HepG2 (cell line): ENCODE results near the gene ANKRD1. TPM values are rescaled to one million over a fixed set of nuclear protein-coding genes. Genes with fewer than 3 reads are reported as not detected.

Experiments
- ARHGAP35 ChIP-seq: sonication (generic); formaldehyde crosslinking; IDR thresholded peaks from 2 replicates; pipeline ENCODE4 v1.9.0; 2022; ENCODE audit warnings: mild to moderate bottlenecking, inconsistent platforms, moderate library complexity, missing genetic modification reagents, borderline replicate concordance
- CREBL2 ChIP-seq: sonication (generic); formaldehyde crosslinking; IDR thresholded peaks from 2 replicates; pipeline ENCODE4 v1.8.1; 2023; ENCODE audit warnings: missing genetic modification reagents, mild to moderate bottlenecking, borderline replicate concordance
- EEA1 ChIP-seq: sonication (generic); formaldehyde crosslinking; IDR thresholded peaks from 2 replicates; pipeline ENCODE4 v1.5.1; 2020; ENCODE audit warnings: mild to moderate bottlenecking, missing genetic modification reagents, borderline replicate concordance
- EP300 ChIP-seq, 3 experiments: sonication (generic) in 1 of 3; formaldehyde crosslinking in 1 of 3; IDR thresholded peaks; 2 replicates each; pipeline versions ENCODE4 v1.5.1 to v1.6.1; 2011 to 2020; ENCODE audit warnings: low read depth in 2 of 3, low read length in 2 of 3, borderline replicate concordance in 1 of 3, improper control_type of control experiment in 1 of 3, mild to moderate bottlenecking in 1 of 3, missing genetic modification reagents in 1 of 3, moderate library complexity in 1 of 3
- ERF ChIP-seq: IDR thresholded peaks from 2 replicates; pipeline ENCODE4 v1.6.1; 2018; ENCODE audit warnings: missing biosample characterization, missing genetic modification reagents
- FOXM1 ChIP-seq: sonication (generic); formaldehyde crosslinking; IDR thresholded peaks from 2 replicates; pipeline ENCODE4 v1.5.0; 2020; ENCODE audit warnings: missing genetic modification reagents
- FOXP1 ChIP-seq, 2 experiments: fragments of 450-650 bp in 1 of 2; IDR thresholded peaks; 2 replicates each; pipeline ENCODE4 v1.6.1; 2017 to 2018; ENCODE audit warnings: antibody characterized with exemption in 1 of 2
- HES4 ChIP-seq: sonication (generic); formaldehyde crosslinking; IDR thresholded peaks from 2 replicates; pipeline ENCODE4 v1.9.0; 2021; ENCODE audit warnings: mild to moderate bottlenecking, missing genetic modification reagents, borderline replicate concordance
- KLF16 ChIP-seq, 2 experiments: sonication (generic) in 1 of 2; formaldehyde crosslinking in 1 of 2; IDR thresholded peaks; 2 replicates each; pipeline versions ENCODE4 v1.6.1 to v1.8.0; 2016 to 2023; ENCODE audit warnings: missing genetic modification reagents in 2 of 2, missing compliant biosample characterization in 1 of 2
- NAIF1 ChIP-seq: sonication (generic); formaldehyde crosslinking; IDR thresholded peaks from 2 replicates; pipeline ENCODE4 v1.5.0; 2020; ENCODE audit warnings: mild to moderate bottlenecking, missing genetic modification reagents, borderline replicate concordance
- NFYB ChIP-seq: sonication (generic); formaldehyde crosslinking; IDR thresholded peaks from 2 replicates; pipeline ENCODE4 v1.4.0; 2020; ENCODE audit warnings: missing genetic modification reagents
- PRDM15 ChIP-seq: sonication (generic); formaldehyde crosslinking; IDR thresholded peaks from 2 replicates; pipeline ENCODE4 v1.4.0; 2020; ENCODE audit warnings: missing genetic modification reagents
- SIX4 ChIP-seq: sonication (generic); formaldehyde crosslinking; IDR thresholded peaks from 2 replicates; pipeline ENCODE4 v1.4.0; 2020; ENCODE audit warnings: missing genetic modification reagents
- SMC3 ChIP-seq: IDR thresholded peaks from 2 replicates; pipeline ENCODE4 v1.6.1; 2011; ENCODE audit warnings: low read length, improper control_type of control experiment
- SPEN ChIP-seq: sonication (generic); formaldehyde crosslinking; IDR thresholded peaks from 2 replicates; pipeline ENCODE4 v1.5.1; 2020; ENCODE audit warnings: low read depth, mild to moderate bottlenecking, missing genetic modification reagents
- TAF15 ChIP-seq: fragments of 200-400 bp; formaldehyde crosslinking; IDR thresholded peaks from one replicate; pipeline ENCODE4 v1.6.1; 2018; ENCODE audit warnings: mild to moderate bottlenecking, low read depth, low read length; ENCODE audit not compliant: poor library complexity, severe bottlenecking
- TIGD3 ChIP-seq: sonication (generic); formaldehyde crosslinking; IDR thresholded peaks from 2 replicates; pipeline ENCODE4 v1.5.1; 2020; ENCODE audit warnings: mild to moderate bottlenecking, missing genetic modification reagents, borderline replicate concordance
- ZBTB49 ChIP-seq: sonication (generic); formaldehyde crosslinking; IDR thresholded peaks from 2 replicates; pipeline ENCODE4 v1.4.0; 2020; ENCODE audit warnings: missing genetic modification reagents, borderline replicate concordance
- ZNF547 ChIP-seq: sonication (generic); formaldehyde crosslinking; IDR thresholded peaks from 2 replicates; pipeline ENCODE4 v1.5.1; 2020; ENCODE audit warnings: mild to moderate bottlenecking, missing genetic modification reagents
- ZNF562 ChIP-seq: sonication (generic); formaldehyde crosslinking; IDR thresholded peaks from 2 replicates; pipeline ENCODE4 v1.8.0; 2022; ENCODE audit warnings: missing genetic modification reagents, borderline replicate concordance
- ZNF569 ChIP-seq: sonication (generic); formaldehyde crosslinking; IDR thresholded peaks from 2 replicates; pipeline ENCODE4 v1.5.0; 2020; ENCODE audit warnings: mild to moderate bottlenecking, missing genetic modification reagents, moderate library complexity, borderline replicate concordance
- polyA plus RNA-seq, 8 experiments: library from polyadenylated mRNA; depleted of rRNA in 3 of 8; stranded (reverse) in 7 of 8; unstranded in 1 of 8; fragments of >200 nt; fragmentation: Illumina TruSeq in 4 of 8; extraction: Trizol in 4 of 8; gene quantifications; 2 replicates each; pipeline versions ENCODE4 v1.2.1 to v1.2.3, GENCODE V29; 2011 to 2016; ENCODE audit warnings: low read depth in 4 of 8, missing spikeins in 1 of 8, mixed read lengths in 1 of 8; ENCODE audit not compliant: insufficient read depth in 1 of 8
- total RNA-seq, 5 experiments: library from RNA; depleted of rRNA; stranded (reverse); fragments of >200 nt; fragmentation: Illumina TruSeq; extraction: Trizol; gene quantifications; 2 replicates each; pipeline ENCODE4 v1.2.3, GENCODE V29; 2016; ENCODE audit warnings: low read depth in 1 of 5

The ANKRD1 gene
- total and polyA plus RNA-seq, 2 of the 13 experiments (the other 11 are each of a cell fraction or from before 2014, with no cell fraction given), result 19.4 to 41.8 TPM

- TF ChIP-seq ZBTB49 (CRISPR knock-in tag) (no peak), EP300 (IDR thresholded peaks at IDR 0.05; ENCODE audit: low read depth in 2 of 2, low read length in 2 of 2) (no peak), EP300 (CRISPR knock-in tag; IDR thresholded peaks at IDR 0.05; ENCODE audit: borderline replicate concordance) (no peak), EEA1 (CRISPR knock-in tag) (no peak), KLF16 (CRISPR knock-in tag; IDR thresholded peaks at IDR 0.05) (no peak; a peak in 1 of 4 replicates), ZNF569 (CRISPR knock-in tag) (no peak), FOXP1 (IDR thresholded peaks at IDR 0.05) (no peak), FOXP1 (CRISPR knock-in tag; IDR thresholded peaks at IDR 0.05) (no peak), NFYB (0 out of 2 replicates have a peak, but pooled peaks have one; percentile 23), HES4 (CRISPR knock-in tag) (no peak), ERF (no peak), NAIF1 (CRISPR knock-in tag) (0 out of 2 replicates have a peak, but pooled peaks have one; percentile 42), ZNF547 (CRISPR knock-in tag) (no peak), SPEN (CRISPR knock-in tag) (no peak), SMC3 (peak; percentile 56), CREBL2 (CRISPR knock-in tag) (no peak), TIGD3 (CRISPR knock-in tag) (no peak), FOXM1 (CRISPR knock-in tag) (no peak), SIX4 (CRISPR knock-in tag) (no peak), ZNF562 (no peak), ARHGAP35 (no peak), PRDM15 (CRISPR knock-in tag) (peak; percentile 86), TAF15 (no peak)
Observed at GRCh38 chr10:90871279-90871765, 49.6 kb downstream of the ANKRD1 start (continued).
